Breast epithelium (tissue), 4 donors: ENCODE results near the gene MSX1. TPM values are rescaled to one million over a fixed set of nuclear protein-coding genes. Genes with fewer than 3 reads are reported as not detected.
A peak's percentile ranks its signal among the peaks of the same experiment; 100 is the strongest.

Experiments
- DNase-seq, 2 donors: peaks; one replicate each; pipeline ENCODE4 v3.0.0-alpha.2; 2019; ENCODE audit warnings: low spot score in 2 of 2
- H3K27ac ChIP-seq, 2 donors: fragments of 200-600 bp; sonication (generic) in 1 of 2; one replicate each; pipeline ENCODE4 v1.5.1; 2016 to 2019; ENCODE audit warnings: mild to moderate bottlenecking in 1 of 2
- H3K27me3 ChIP-seq, 2 donors: fragments of 200-600 bp; sonication (generic) in 1 of 2; one replicate each; pipeline versions ENCODE4 v1.5.1 to v1.6.0; 2017 to 2019; ENCODE audit warnings: control low read depth in 1 of 2, mild to moderate bottlenecking in 1 of 2
- H3K36me3 ChIP-seq: fragments of 200-600 bp; one replicate; pipeline ENCODE4 v1.5.1; 2019
- H3K4me1 ChIP-seq, 2 donors: fragments of 200-600 bp; sonication (generic); one replicate each; pipeline ENCODE4 v1.5.1; 2016 to 2019; ENCODE audit warnings: control low read depth in 1 of 2
- H3K4me3 ChIP-seq, 3 donors: fragments of 200-600 bp; sonication (generic); 1 replicate in 2 of 3; 2 replicates in 1 of 3; pipeline ENCODE4 v1.5.1; 2016 to 2019; ENCODE audit warnings: mild to moderate bottlenecking in 3 of 3, moderate library complexity in 2 of 3
- H3K9me3 ChIP-seq, 2 donors: fragments of 200-600 bp; sonication (generic) in 1 of 2; one replicate each; pipeline ENCODE4 v1.5.1; 2016 to 2019; ENCODE audit warnings: control low read depth in 1 of 2
- CTCF ChIP-seq, 3 donors: fragments of 450-650 bp; IDR thresholded peaks; one replicate each; pipeline ENCODE4 v1.5.1; 2016 to 2017; ENCODE audit warnings: antibody characterized with exemption in 3 of 3, mild to moderate bottlenecking in 3 of 3, moderate library complexity in 3 of 3
- POLR2A ChIP-seq: fragments of 450-650 bp; IDR thresholded peaks from one replicate; pipeline ENCODE4 v1.6.1; 2016; ENCODE audit warnings: antibody characterized with exemption, mild to moderate bottlenecking, moderate library complexity
- POLR2AphosphoS5 ChIP-seq, 3 donors: sonication (generic); formaldehyde crosslinking; IDR thresholded peaks; one replicate each; pipeline ENCODE4 v1.6.1; 2017; ENCODE audit warnings: antibody characterized with exemption in 3 of 3
- intact Hi-C: fragments of 100-400 bp; cut with DNase I; formaldehyde crosslinking; loops from one replicate; pipeline ENCODE4 v1.15.1; 2023; ENCODE audit warnings: low total_unique reads
- total RNA-seq, 3 donors: library from RNA; depleted of rRNA; stranded (reverse); fragments of >200 nt; gene quantifications; one replicate each; pipeline ENCODE4 v1.1.0, GENCODE V29; 2016

MSX1 gene
- total RNA-seq, 3 donors from 2014 or later = 5.4 to 17.9 (median 8.5) TPM

DNA sequence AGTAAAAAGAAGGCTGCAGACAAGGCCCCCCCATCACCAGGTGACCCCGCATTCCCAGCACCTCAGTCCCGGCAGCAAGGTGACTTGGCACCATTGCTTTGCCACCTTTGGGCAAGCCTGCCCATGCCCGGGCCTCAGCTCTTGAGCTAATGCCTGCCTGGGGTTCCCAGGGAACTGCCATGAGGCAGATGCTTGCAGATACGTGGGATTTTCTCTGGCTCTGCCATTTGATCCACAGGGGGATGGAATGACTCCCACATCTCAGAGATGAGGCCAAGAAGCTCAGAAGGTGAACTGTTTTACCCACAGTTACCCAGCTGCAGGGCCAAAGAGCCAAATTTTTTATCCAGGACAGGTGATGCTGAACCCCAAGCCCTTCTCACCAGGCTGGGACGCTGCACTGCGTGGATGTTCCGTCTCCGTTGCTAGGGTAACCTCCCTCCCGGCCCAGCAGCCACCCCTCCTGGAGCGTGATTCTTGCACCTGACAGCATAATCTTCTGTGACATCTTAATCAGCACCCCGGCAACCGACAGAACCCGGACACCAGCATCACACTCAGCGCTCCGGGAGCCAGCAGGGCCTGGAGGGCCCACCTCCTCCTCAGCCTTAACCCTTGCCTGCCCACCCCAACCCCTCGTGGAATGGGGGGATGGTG lies 15.7 kb upstream of the MSX1 start:
- no peaks in the 10 kb centered on the region for H3K9me3 ChIP-seq
- H3K36me3 ChIP-seq = no peaks in the 10 kb centered on the region
- intact Hi-C loops = no loop called here
- H3K27me3 ChIP-seq = peaks cover 0 to 5% of the 10 kb centered on the region in 2 donors
- H3K27ac ChIP-seq = no peak overlapping the region
- TF ChIP-seq POLR2A (no peak), POLR2AphosphoS5 (IDR thresholded peaks at IDR 0.05) (no peak), CTCF (IDR thresholded peaks at IDR 0.05) (no peak)
- no peaks in the 10 kb centered on the region for H3K4me1 ChIP-seq
- no peak for DNase-seq
- H3K4me3 ChIP-seq = no peak overlapping the region

- Histone ChIP-seq H3K9me3 (no peaks in the 10 kb centered on the region), H3K4me1 (no peaks in the 10 kb centered on the region), H3K36me3 (no peaks in the 10 kb centered on the region), H3K27me3 (peaks cover 0 to 9% of the 10 kb centered on the region in 2 donors), H3K4me3 (no peak overlapping the region), H3K27ac (no peak overlapping the region)
- DNase-seq = no peak
- no peak for TF ChIP-seq CTCF (IDR thresholded peaks at IDR 0.05)
- no peak for TF ChIP-seq POLR2AphosphoS5 (IDR thresholded peaks at IDR 0.05)
- TF ChIP-seq POLR2A = no peak
- intact Hi-C loops = no loop called here
Measured at GRCh38 chr4:4845027-4845426, 14.4 kb upstream of the MSX1 start.

GRCh38 chr4:4847011-4847410 lies 12.5 kb upstream of the MSX1 start:
- TF ChIP-seq POLR2A = no peak
- TF ChIP-seq CTCF (IDR thresholded peaks at IDR 0.05) = no peak
- no peak for TF ChIP-seq POLR2AphosphoS5 (IDR thresholded peaks at IDR 0.05)
- intact Hi-C loops = no loop called here
- Histone ChIP-seq H3K27ac (no peak overlapping the region), H3K4me1 (no peaks in the 10 kb centered on the region), H3K27me3 (peaks cover 0 to 14% of the 10 kb centered on the region in 2 donors), H3K9me3 (no peaks in the 10 kb centered on the region), H3K4me3 (no peak overlapping the region), H3K36me3 (no peaks in the 10 kb centered on the region)
- DNase-seq = peak in 1 of 2 donors; percentile 31

- no peak for TF ChIP-seq POLR2AphosphoS5 (IDR thresholded peaks at IDR 0.05)
- no peak for TF ChIP-seq CTCF (IDR thresholded peaks at IDR 0.05)
- no peak for TF ChIP-seq POLR2A
- Histone ChIP-seq H3K4me3 (no peak overlapping the region), H3K27ac (no peak overlapping the region), H3K27me3 (peaks cover 0 to 26% of the 10 kb centered on the region in 2 donors), H3K36me3 (no peaks in the 10 kb centered on the region), H3K4me1 (no peaks in the 10 kb centered on the region), H3K9me3 (no peaks in the 10 kb centered on the region)
- intact Hi-C loops = no loop called here
- peak in 1 of 2 donors; percentile 34 for DNase-seq
Measured at GRCh38 chr4:4848540-4848939, 10.9 kb upstream of the MSX1 start.

GRCh38 chr4:4849106-4849505 lies 10.4 kb upstream of the MSX1 start:
- peaks cover 0 to 28% of the 10 kb centered on the region in 2 donors for H3K27me3 ChIP-seq
- no peaks in the 10 kb centered on the region for H3K4me1 ChIP-seq
- intact Hi-C loops = no loop called here
- no peak overlapping the region for H3K27ac ChIP-seq
- H3K9me3 ChIP-seq = no peaks in the 10 kb centered on the region
- TF ChIP-seq CTCF (IDR thresholded peaks at IDR 0.05) (no peak), POLR2A (no peak), POLR2AphosphoS5 (IDR thresholded peaks at IDR 0.05) (no peak)
- peak in 1 of 2 donors; percentile 20 for DNase-seq
- H3K4me3 ChIP-seq = no peak overlapping the region
- H3K36me3 ChIP-seq = no peaks in the 10 kb centered on the region
